ENCODE data around the gene WWTR1. TPM values are rescaled to one million over a fixed set of nuclear protein-coding genes. Genes with fewer than 3 reads are reported as not detected.

The WWTR1 gene
- total RNA-seq, 2 donors from 2014 or later, result 0.77 to 1.2 TPM

DNA sequence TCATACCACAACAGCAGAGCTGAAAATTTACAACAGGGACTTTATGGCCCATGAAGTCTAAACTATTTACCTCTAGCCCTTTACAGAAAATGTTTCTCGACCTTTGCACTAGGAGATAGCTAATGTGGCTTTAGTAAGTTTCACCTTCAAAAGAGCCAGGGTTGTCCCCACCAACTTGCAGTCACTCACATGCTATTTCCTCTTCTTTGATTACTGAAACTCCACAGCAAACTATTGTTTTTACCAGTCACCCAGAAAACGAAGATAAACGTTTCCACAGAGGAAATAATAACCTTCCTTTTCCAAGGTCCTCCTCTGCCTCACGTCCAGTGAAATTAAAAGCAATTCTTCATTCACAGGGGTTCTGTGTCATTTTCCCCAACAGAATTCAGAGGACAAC lies 48.2 kb downstream of the WWTR1 start:
- Mint-ChIP-seq H3K27me3 (peaks cover 13% of the 10 kb centered on the region), H3K27ac (no peak overlapping the region), H3K36me3 (ENCODE audit: low read depth) (peaks cover 2% of the 10 kb centered on the region), H3K4me3 (no peak overlapping the region), H3K4me1 (no peaks in the 10 kb centered on the region)
- no peak for ATAC-seq
- H3K9me3 ChIP-seq (ENCODE audit: control insufficient read depth, low read length, poor library complexity, severe bottlenecking), result no peaks in the 10 kb centered on the region
- no peak for DNase-seq

DNA sequence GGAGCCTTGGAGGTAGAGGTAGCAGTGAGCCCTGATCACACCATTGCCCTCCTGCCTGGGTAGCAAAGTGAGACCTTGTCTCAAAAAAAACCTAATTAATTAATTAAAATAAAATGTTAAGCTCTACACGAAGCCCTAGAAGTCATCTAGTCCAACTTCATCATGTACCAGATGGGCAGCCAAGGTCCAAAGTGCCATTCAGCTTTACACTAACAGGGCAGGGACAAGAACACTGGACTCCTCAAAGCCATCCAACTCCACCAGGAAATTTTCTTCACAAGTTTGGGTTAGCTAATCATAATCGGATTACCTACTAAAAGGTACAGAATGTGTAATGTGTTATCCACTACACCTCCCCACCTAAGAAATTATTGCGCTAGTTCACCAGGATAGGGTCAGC lies 48.8 kb downstream of the WWTR1 start:
- H3K4me3 Mint-ChIP-seq, result no peak overlapping the region
- peaks cover 2% of the 10 kb centered on the region for H3K36me3 Mint-ChIP-seq (ENCODE audit: low read depth)
- no peak for ATAC-seq
- DNase-seq, result no peak
- H3K9me3 ChIP-seq (ENCODE audit: control insufficient read depth, low read length, poor library complexity, severe bottlenecking), result no peaks in the 10 kb centered on the region
- H3K4me1 Mint-ChIP-seq, result no peaks in the 10 kb centered on the region
- H3K27me3 Mint-ChIP-seq, result peaks cover 11% of the 10 kb centered on the region
- H3K27ac Mint-ChIP-seq, result no peak overlapping the region

DNA sequence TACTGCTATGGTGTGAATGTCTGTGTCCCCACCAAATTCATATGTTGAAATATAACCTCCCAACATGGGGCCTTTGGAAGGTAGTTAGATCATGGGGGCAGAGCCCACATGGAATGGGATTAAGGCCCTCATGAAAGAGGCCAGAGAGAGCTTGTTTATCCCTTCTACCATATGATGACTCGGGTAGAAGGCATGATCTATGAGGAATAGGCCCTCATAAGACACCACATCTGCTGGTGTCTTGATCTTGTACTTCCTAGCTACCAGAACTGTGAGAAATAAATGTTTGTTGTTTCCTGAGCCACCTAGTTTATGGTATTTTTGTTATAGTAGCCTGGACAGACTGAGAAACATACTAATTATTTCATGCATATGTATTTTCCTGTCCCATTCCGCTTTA lies 51.9 kb downstream of the WWTR1 start:
- DNase-seq (no peak), ATAC-seq (no peak)
- no peaks in the 10 kb centered on the region for H3K9me3 ChIP-seq (ENCODE audit: control insufficient read depth, low read length, poor library complexity, severe bottlenecking)
- no peaks in the 10 kb centered on the region for H3K4me1 Mint-ChIP-seq
- no peak overlapping the region for H3K4me3 Mint-ChIP-seq
- no peak overlapping the region for H3K27ac Mint-ChIP-seq
- peaks cover 4% of the 10 kb centered on the region for H3K27me3 Mint-ChIP-seq
- peaks cover 2% of the 10 kb centered on the region for H3K36me3 Mint-ChIP-seq (ENCODE audit: low read depth)

DNA sequence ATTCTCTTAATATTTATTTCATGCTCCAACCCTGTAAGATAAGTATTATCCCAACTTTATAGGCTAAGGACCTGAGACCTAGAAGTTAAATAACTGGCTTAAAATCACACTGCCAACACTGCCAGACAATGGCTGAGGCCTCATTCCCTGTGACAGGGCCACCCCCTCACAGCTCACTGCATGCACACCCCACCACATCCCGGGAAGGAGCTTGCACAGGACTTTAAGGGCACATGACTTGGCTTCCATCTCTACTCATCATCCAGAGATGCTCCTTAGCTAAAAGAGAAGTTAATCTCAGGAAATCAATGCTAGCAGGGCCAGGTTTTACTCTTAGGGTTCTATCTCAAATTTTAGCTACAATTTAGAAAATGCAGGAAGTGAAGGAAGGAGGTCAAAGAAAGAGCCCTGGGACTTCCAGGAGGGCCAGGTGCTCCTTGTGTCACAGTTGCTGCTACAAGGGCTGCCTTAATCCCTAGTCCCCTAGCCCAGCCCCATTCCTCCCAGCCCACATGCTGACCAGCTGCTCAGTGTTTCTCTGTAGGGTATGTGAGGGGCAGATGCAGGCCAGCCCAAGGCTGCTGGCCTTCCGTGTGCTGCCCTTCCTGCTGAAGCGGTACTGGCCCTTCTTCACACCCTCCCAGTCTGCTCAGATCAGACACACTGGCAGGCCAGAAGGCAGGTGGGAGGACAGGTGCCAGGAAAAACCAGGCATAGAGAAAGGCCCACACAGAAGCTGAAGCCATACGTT lies 53.5 kb downstream of the WWTR1 start:
- ATAC-seq (no peak), DNase-seq (no peak)
- H3K27ac Mint-ChIP-seq, result no peak overlapping the region
- H3K27me3 Mint-ChIP-seq, result peaks cover 4% of the 10 kb centered on the region
- H3K4me3 Mint-ChIP-seq, result no peak overlapping the region
- peaks cover 2% of the 10 kb centered on the region for H3K36me3 Mint-ChIP-seq (ENCODE audit: low read depth)
- no peaks in the 10 kb centered on the region for H3K9me3 ChIP-seq (ENCODE audit: control insufficient read depth, low read length, poor library complexity, severe bottlenecking)
- H3K4me1 Mint-ChIP-seq, result no peaks in the 10 kb centered on the region

DNA sequence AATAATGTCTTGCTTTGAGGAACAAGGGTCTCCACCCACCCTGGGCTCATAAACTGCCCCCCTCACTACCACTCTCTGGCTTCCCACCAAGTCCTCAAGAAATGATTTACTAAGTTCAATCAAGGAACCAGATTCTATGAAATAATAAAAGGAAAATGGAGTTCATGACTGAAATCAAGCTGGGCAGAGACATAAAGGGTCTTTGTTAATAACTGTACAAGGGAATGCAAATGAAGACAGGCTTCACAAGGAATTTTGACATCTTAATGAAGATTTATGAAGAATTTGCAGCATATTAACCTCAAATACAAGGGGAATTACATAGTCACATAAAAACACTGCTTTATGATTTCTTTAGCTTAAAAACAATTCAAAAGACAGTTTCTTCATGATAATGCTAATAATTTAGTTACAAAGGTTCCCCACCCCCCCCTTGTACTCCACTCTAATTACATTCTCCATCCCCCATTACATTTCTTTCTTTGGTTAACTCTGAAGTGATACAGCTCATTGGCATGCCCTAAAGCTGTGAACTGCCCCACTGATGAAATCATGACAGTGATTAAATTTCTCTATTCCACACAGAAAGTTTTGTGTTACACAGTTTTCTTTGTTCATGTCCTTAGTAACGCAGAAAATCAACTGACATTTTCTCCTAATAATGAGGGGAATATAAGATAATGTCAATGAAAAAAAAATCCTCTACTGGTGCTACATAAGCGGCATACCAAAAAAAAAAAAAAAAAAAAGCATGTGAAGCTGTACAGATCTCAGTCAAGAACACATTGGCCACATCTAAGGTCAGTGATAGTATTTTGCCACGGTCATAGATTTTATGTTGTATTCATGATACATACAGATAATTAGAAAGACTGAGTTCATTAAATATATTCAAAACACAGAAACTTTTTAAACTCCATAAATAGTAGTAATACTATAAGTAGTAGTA lies 54.4 kb downstream of the WWTR1 start:
- ATAC-seq, result no peak
- H3K4me1 Mint-ChIP-seq, result no peaks in the 10 kb centered on the region
- H3K9me3 ChIP-seq (ENCODE audit: control insufficient read depth, low read length, poor library complexity, severe bottlenecking), result no peaks in the 10 kb centered on the region
- peaks cover 4% of the 10 kb centered on the region for H3K27me3 Mint-ChIP-seq
- H3K4me3 Mint-ChIP-seq, result no peak overlapping the region
- H3K36me3 Mint-ChIP-seq (ENCODE audit: low read depth), result peaks cover 2% of the 10 kb centered on the region
- no peak for DNase-seq
- no peak overlapping the region for H3K27ac Mint-ChIP-seq

DNA sequence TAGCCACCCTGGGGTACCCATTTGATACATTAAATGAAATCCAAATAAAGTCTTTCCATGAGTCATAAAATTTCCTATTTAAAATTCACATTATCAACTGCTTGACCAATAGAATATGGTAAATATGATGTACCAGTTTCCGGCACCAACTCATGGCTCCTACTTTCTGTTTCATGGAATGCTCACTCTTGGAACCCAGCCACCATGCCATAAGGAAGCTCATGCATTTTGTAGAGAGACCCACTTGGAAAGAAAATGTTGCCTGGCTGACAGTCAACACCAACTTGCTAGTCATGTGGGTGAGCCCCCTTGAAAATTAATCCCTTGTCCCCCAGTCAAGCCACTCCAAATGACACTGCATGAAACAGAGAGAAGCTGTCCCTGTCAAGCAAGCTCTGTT lies 57.2 kb downstream of the WWTR1 start:
- DNase-seq, result no peak
- no peaks in the 10 kb centered on the region for H3K4me1 Mint-ChIP-seq
- no peaks in the 10 kb centered on the region for H3K9me3 ChIP-seq (ENCODE audit: control insufficient read depth, low read length, poor library complexity, severe bottlenecking)
- no peaks in the 10 kb centered on the region for H3K27me3 Mint-ChIP-seq
- no peaks in the 10 kb centered on the region for H3K36me3 Mint-ChIP-seq (ENCODE audit: low read depth)
- H3K4me3 Mint-ChIP-seq, result no peak overlapping the region
- H3K27ac Mint-ChIP-seq, result no peak overlapping the region
- no peak for ATAC-seq

DNA sequence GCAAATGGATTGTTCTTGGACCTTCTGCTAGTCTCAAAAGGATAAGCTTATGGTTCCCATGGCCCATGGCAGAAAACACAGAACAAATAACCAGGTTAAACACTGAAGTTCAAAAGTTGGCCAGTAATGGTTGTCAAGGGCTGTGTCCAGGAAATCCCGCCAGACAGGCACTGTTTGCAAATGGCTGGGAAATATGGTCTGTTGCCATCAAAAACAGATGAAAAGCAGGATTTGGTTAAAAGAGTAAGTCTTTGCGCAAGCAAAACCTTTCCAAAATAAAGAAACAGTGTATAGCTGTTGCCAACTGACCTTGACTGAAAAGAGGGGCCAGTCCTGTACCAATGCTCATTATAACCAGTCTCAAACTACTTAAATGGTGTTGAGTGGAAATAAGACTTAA lies 58.6 kb downstream of the WWTR1 start:
- H3K4me1 Mint-ChIP-seq, result no peaks in the 10 kb centered on the region
- H3K36me3 Mint-ChIP-seq (ENCODE audit: low read depth), result no peaks in the 10 kb centered on the region

DNA sequence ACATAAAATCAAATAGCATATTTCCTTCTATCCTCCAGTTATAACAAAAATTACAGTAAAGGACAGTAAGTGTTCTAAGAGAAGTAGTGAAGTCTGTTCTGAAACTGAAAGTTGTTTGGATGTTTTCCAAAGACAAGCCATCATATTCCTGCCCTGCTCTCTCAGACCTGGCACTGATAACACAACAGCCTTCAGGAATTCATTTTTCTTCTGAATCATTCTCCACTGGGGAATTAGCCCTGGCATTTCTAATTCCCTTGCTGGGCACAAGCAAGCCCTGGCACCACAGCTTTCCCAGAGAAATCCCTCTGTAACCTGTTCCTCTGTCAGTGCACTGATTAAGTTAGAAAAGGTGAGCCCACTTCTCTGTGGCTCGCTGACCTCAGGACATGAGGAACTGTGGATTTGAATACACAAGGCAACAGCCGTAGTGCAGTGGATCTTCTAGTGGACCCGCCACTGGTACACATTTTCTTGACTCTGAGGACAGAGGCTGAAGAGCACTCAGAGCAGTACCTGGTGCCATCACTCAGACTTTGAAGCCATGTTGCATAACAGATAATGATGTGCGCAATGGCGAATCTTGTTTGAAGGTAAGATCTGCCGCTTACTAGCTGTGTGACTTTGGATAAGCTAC lies 61.6 kb downstream of the WWTR1 start:
- no peaks in the 10 kb centered on the region for H3K36me3 Mint-ChIP-seq (ENCODE audit: low read depth)
- DNase-seq (no peak), ATAC-seq (no peak)
- peaks cover 10% of the 10 kb centered on the region for H3K27me3 Mint-ChIP-seq
- H3K27ac Mint-ChIP-seq, result no peak overlapping the region
- H3K4me3 Mint-ChIP-seq, result no peak overlapping the region
- H3K9me3 ChIP-seq (ENCODE audit: control insufficient read depth, low read length, poor library complexity, severe bottlenecking), result no peaks in the 10 kb centered on the region
- no peaks in the 10 kb centered on the region for H3K4me1 Mint-ChIP-seq

More for the DNA sequence above, 58.6 kb downstream of the WWTR1 start:
- no peaks in the 10 kb centered on the region for H3K9me3 ChIP-seq (ENCODE audit: control insufficient read depth, low read length, poor library complexity, severe bottlenecking)
- DNase-seq, result no peak
- H3K27ac Mint-ChIP-seq, result no peak overlapping the region
- no peaks in the 10 kb centered on the region for H3K27me3 Mint-ChIP-seq
- no peak for ATAC-seq
- no peak overlapping the region for H3K4me3 Mint-ChIP-seq

DNA sequence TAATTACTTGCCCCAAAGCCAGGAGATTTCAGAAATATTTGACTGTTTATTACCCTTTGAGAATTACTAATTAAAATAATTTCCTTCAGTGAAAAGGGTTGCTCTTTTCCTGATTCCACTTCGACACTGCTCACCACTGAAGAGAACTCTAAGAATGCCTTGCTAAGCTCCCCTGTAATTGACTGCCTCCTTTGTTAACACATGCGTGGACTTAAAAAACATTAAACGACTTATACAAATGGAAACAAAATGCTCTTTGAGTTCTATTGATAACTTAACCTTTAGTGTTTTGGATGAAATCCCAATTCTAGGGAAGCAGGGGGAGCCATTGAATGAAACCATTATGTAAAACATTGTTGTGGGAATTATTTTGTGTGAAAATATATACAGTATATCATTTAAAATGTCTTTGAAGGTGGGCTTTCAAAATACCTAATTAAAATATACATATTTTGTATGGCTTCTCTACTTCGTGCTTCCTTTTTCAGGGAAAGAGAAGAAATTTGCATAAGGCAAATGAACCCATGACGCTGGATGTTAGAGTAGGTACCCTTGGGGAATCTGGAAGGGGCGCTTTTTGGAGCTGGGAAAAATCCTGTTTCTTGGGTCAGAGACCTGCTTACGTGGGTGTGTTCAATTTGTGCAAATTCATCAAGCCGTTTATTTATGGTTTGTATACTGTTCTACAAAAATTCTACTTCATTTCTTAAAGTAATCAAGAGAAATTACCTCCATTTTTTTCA lies 64.2 kb downstream of the WWTR1 start:
- Mint-ChIP-seq H3K4me3 (no peak overlapping the region), H3K27ac (no peak overlapping the region)

DNA sequence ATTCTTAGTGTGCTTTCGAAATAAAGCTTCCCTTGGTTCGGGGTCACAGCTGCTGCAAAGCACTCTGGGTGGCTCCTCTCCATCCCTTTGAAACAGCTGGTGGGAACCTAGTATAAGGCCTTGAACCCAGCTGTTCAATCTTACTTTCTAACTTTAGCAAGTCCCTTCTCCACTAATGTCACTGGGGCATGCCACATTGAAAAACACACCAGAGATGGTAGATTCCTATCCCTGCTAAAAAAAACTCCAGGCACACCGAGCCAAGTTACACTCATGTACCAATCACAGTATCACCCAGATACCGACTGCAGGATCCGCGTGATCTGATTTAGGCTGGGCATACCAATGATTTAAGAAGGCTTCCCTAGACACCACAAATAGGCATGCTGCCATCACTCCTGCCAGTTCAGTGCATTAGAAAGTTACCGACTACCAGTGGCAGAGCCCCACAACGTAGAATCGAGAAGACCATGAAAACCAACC lies 65.0 kb downstream of the WWTR1 start:
- Mint-ChIP-seq H3K27me3 (peaks cover 10% of the 10 kb centered on the region), H3K27ac (no peak overlapping the region), H3K36me3 (ENCODE audit: low read depth) (no peaks in the 10 kb centered on the region), H3K4me3 (no peak overlapping the region), H3K4me1 (no peaks in the 10 kb centered on the region)
- H3K9me3 ChIP-seq (ENCODE audit: control insufficient read depth, low read length, poor library complexity, severe bottlenecking), result no peaks in the 10 kb centered on the region
- DNase-seq (no peak), ATAC-seq (no peak)

More for the DNA sequence above, 64.2 kb downstream of the WWTR1 start:
- peaks cover 10% of the 10 kb centered on the region for H3K27me3 Mint-ChIP-seq
- no peaks in the 10 kb centered on the region for H3K4me1 Mint-ChIP-seq
- DNase-seq (no peak), ATAC-seq (no peak)
- no peaks in the 10 kb centered on the region for H3K9me3 ChIP-seq (ENCODE audit: control insufficient read depth, low read length, poor library complexity, severe bottlenecking)
- no peaks in the 10 kb centered on the region for H3K36me3 Mint-ChIP-seq (ENCODE audit: low read depth)

DNA sequence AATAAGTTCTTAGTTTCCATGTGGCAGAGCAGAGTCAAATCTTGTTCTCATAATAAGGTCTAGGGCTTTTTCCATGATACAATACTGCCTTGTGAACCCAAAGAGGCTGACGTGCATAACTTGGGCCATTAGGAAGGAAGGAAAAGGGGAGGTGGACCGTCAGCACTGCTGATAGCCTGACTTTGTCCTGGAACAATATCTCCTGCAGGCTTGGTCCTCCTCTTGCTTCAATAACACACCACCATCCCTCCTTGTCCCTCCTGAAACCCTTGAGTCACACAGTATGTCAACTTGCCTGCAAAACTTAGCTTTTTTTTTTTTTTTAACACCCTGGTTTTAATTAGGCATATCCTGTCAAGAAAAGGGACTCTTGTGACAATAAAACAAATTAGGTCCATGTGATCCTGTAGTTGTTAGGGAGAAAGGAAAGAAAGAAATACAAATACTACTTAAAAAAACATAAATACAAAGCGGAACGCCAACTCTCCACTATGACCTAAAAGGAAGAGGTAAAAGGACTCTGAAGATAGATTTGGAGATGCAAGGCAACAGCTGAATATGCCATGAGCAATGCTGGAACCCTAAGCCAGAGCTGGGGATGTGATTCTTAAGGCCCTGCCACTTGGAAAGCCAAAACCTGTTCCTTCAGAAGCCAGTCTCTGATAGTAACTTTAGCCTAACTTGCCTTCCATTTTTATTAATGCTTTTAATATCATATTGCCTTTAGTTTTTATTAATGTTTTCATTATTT lies 67.0 kb downstream of the WWTR1 start:
- no peak overlapping the region for H3K4me3 Mint-ChIP-seq
- H3K27ac Mint-ChIP-seq, result no peak overlapping the region
- H3K4me1 Mint-ChIP-seq, result no peaks in the 10 kb centered on the region

DNA sequence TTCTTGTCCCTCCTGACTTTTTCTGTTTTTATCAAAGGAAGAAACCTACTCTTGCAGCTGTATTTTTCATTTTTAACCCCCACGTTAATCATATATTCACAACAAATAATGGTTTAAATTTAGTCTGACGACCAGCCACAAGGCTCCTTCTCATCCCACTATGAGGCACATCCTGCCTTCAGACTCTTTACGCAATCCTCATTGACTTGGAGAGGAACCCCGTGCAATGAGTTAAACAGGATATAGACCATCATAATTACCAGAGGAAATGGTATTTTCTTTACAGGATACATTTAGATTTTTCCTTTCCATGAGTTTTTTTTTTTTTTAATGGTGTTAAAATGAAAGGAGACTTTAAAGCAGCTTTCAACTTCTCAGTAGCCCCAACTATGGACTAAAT lies 68.5 kb downstream of the WWTR1 start:
- H3K9me3 ChIP-seq (ENCODE audit: control insufficient read depth, low read length, poor library complexity, severe bottlenecking), result no peaks in the 10 kb centered on the region

More for the DNA sequence above, 67.0 kb downstream of the WWTR1 start:
- no peaks in the 10 kb centered on the region for H3K36me3 Mint-ChIP-seq (ENCODE audit: low read depth)
- ATAC-seq, result no peak
- no peak for DNase-seq
- H3K9me3 ChIP-seq (ENCODE audit: control insufficient read depth, low read length, poor library complexity, severe bottlenecking), result no peaks in the 10 kb centered on the region
- H3K27me3 Mint-ChIP-seq, result peaks cover 23% of the 10 kb centered on the region

More for the DNA sequence above, 68.5 kb downstream of the WWTR1 start:
- no peak for ATAC-seq
- peaks cover 23% of the 10 kb centered on the region for H3K27me3 Mint-ChIP-seq
- no peak for DNase-seq
- no peak overlapping the region for H3K4me3 Mint-ChIP-seq
- H3K27ac Mint-ChIP-seq, result no peak overlapping the region
- H3K36me3 Mint-ChIP-seq (ENCODE audit: low read depth), result no peaks in the 10 kb centered on the region
- no peaks in the 10 kb centered on the region for H3K4me1 Mint-ChIP-seq
